SK-N-SH treated with all-trans-retinoic acid at 6 μM for 48 hours (cell line): ENCODE data around the gene CA9.

Experiments used
- ATAC-seq: fragments of 200-7000 bp; cut with Tn5 transposase; 3 replicates; pipeline ENCODE4 v1.9.1; 2020; ENCODE audit warnings: mild to moderate bottlenecking, moderate library complexity
- BACH2 ChIP-seq: fragments of 250-450 bp; sonication (Bioruptor Pico); IDR thresholded peaks from 2 replicates; pipeline ENCODE4 v1.9.0; 2021; ENCODE audit warnings: mild to moderate bottlenecking, borderline replicate concordance
- CREB5 ChIP-seq: fragments of 250-450 bp; sonication (Bioruptor Pico); IDR thresholded peaks from 2 replicates; pipeline ENCODE4 v1.5.1; 2020; ENCODE audit warnings: low read depth, mild to moderate bottlenecking, moderate library complexity
- CSDC2 ChIP-seq: fragments of 250-450 bp; sonication (Bioruptor Pico); IDR thresholded peaks from 2 replicates; pipeline ENCODE4 v1.5.0; 2020; ENCODE audit warnings: mild to moderate bottlenecking, moderate library complexity
- CSRNP3 ChIP-seq: fragments of 250-450 bp; sonication (Bioruptor Pico); IDR thresholded peaks from 2 replicates; pipeline ENCODE4 v1.5.1; 2021; ENCODE audit warnings: mild to moderate bottlenecking, moderate library complexity
- ESRRG ChIP-seq: fragments of 250-450 bp; sonication (Bioruptor Pico); IDR thresholded peaks from 2 replicates; pipeline ENCODE4 v1.6.1; 2021; ENCODE audit warnings: mild to moderate bottlenecking
- GLIS3 ChIP-seq: fragments of 250-450 bp; sonication (Bioruptor Pico); IDR thresholded peaks from 2 replicates; pipeline ENCODE4 v1.5.0; 2020; ENCODE audit warnings: mild to moderate bottlenecking, moderate library complexity
- OSR1 ChIP-seq: fragments of 250-450 bp; sonication (Bioruptor Pico); IDR thresholded peaks from 2 replicates; pipeline ENCODE4 v1.8.0; 2022; ENCODE audit warnings: moderate library complexity, mild to moderate bottlenecking, inconsistent platforms
- PATZ1 ChIP-seq: fragments of 250-450 bp; sonication (Bioruptor Pico); IDR thresholded peaks from 2 replicates; pipeline ENCODE4 v1.8.0; 2020; ENCODE audit warnings: mild to moderate bottlenecking, moderate library complexity, borderline replicate concordance
- POU6F1 ChIP-seq: fragments of 250-450 bp; sonication (Bioruptor Pico); IDR thresholded peaks from 2 replicates; pipeline ENCODE4 v1.8.0; 2021; ENCODE audit warnings: low read depth, mild to moderate bottlenecking, moderate library complexity, borderline replicate concordance
- PPARA ChIP-seq: fragments of 250-450 bp; sonication (Bioruptor Pico); IDR thresholded peaks from 2 replicates; pipeline ENCODE4 v1.5.0; 2020; ENCODE audit warnings: mild to moderate bottlenecking, borderline replicate concordance
- SNAI2 ChIP-seq: fragments of 250-450 bp; sonication (Bioruptor Pico); IDR thresholded peaks from 2 replicates; pipeline ENCODE4 v1.5.0; 2020; ENCODE audit warnings: mild to moderate bottlenecking, moderate library complexity
- TOX ChIP-seq: fragments of 250-450 bp; sonication (Bioruptor Pico); IDR thresholded peaks from 2 replicates; pipeline ENCODE4 v1.8.0; 2021; ENCODE audit warnings: mild to moderate bottlenecking, moderate library complexity, borderline replicate concordance
- TSHZ2 ChIP-seq: fragments of 250-450 bp; sonication (Bioruptor Pico); IDR thresholded peaks from 2 replicates; pipeline ENCODE4 v1.5.0; 2020; ENCODE audit warnings: mild to moderate bottlenecking, moderate library complexity
- ZC3H10 ChIP-seq: fragments of 250-450 bp; sonication (Bioruptor Pico); IDR thresholded peaks from 2 replicates; pipeline ENCODE4 v1.5.1; 2021; ENCODE audit warnings: mild to moderate bottlenecking, moderate library complexity
- ZFP3 ChIP-seq: fragments of 250-450 bp; sonication (Bioruptor Pico); IDR thresholded peaks from 2 replicates; pipeline ENCODE4 v1.5.0; 2020; ENCODE audit warnings: mild to moderate bottlenecking, moderate library complexity
- ZFP30 ChIP-seq: fragments of 450-650 bp; formaldehyde crosslinking; IDR thresholded peaks from 2 replicates; pipeline ENCODE4 v1.5.0; 2022; ENCODE audit warnings: mild to moderate bottlenecking, moderate library complexity
- ZNF70 ChIP-seq: fragments of 450-650 bp; formaldehyde crosslinking; IDR thresholded peaks from 2 replicates; pipeline ENCODE4 v1.5.0; 2020; ENCODE audit warnings: mild to moderate bottlenecking, moderate library complexity
- ZNF8 ChIP-seq: fragments of 450-650 bp; formaldehyde crosslinking; IDR thresholded peaks from 2 replicates; pipeline ENCODE4 v1.5.0; 2020; ENCODE audit warnings: mild to moderate bottlenecking, moderate library complexity

Gene CA9

GRCh38 chr9:35703906-35704672 is 30.4 kb downstream of the CA9 start:
- no peak for TF ChIP-seq TSHZ2 (CRISPR knock-in tag)
- no peak for TF ChIP-seq ZNF8
- TF ChIP-seq ZC3H10 (CRISPR knock-in tag) = no peak
- no peak for TF ChIP-seq PPARA (CRISPR knock-in tag)
- no peak for TF ChIP-seq ZFP30 (CRISPR knock-in tag)
- TF ChIP-seq OSR1 (CRISPR knock-in tag) = no peak
- no peak for TF ChIP-seq SNAI2 (CRISPR knock-in tag)
- no peak for TF ChIP-seq TOX (CRISPR knock-in tag)
- no peak for TF ChIP-seq GLIS3 (CRISPR knock-in tag)
- TF ChIP-seq ZNF70 (CRISPR knock-in tag) = no peak
- TF ChIP-seq CSDC2 (CRISPR knock-in tag) = no peak
- no peak for TF ChIP-seq CSRNP3
- TF ChIP-seq POU6F1 (CRISPR knock-in tag) = no peak
- no peak for TF ChIP-seq ZFP3 (CRISPR knock-in tag)
- TF ChIP-seq CREB5 (CRISPR knock-in tag) = no peak
- TF ChIP-seq BACH2 (CRISPR knock-in tag) = no peak
- ATAC-seq = no peak

- no peak for ATAC-seq
- TF ChIP-seq POU6F1 (CRISPR knock-in tag) = no peak
- no peak for TF ChIP-seq ZC3H10 (CRISPR knock-in tag)
- no peak for TF ChIP-seq GLIS3 (CRISPR knock-in tag)
- no peak for TF ChIP-seq BACH2 (CRISPR knock-in tag)
- TF ChIP-seq TSHZ2 (CRISPR knock-in tag) = no peak
- no peak for TF ChIP-seq CSRNP3
- no peak for TF ChIP-seq OSR1 (CRISPR knock-in tag)
- TF ChIP-seq ESRRG (CRISPR knock-in tag) = no peak
- no peak for TF ChIP-seq ZFP30 (CRISPR knock-in tag)
- TF ChIP-seq PATZ1 (CRISPR knock-in tag) = no peak
- TF ChIP-seq SNAI2 (CRISPR knock-in tag) = no peak
These were observed 31.6 kb downstream of the CA9 start for GRCh38 chr9:35705372-35705771.
